GM12878 (cell line): Measurements from ENCODE around the gene GABBR2. TPM values are rescaled to one million over a fixed set of nuclear protein-coding genes. Genes with fewer than 3 reads are reported as not detected.

Source experiments
- ATAC-seq: fragments of 200-7000 bp; cut with Tn5 transposase; 3 replicates; pipeline ENCODE4 v1.9.1; 2020; ENCODE audit warnings: mild to moderate bottlenecking, moderate library complexity
- BruUV-seq: library from RNA; stranded (reverse); fragments of 400-500 nt; replicated peaks from 2 replicates; lab custom pipeline; 2021; lab: Mats Ljungman, UMichigan
- CTCF ChIA-PET: fragments of 300-600 bp; sonication (Branson Sonifier 250); formaldehyde crosslinking; extraction: SDS; loops from one replicate; lab custom pipeline; 2021; ENCODE audit warnings: inconsistent platforms; lab: Yijun Ruan, JAX
- POLR2A ChIA-PET: fragments of 350-600 bp; formaldehyde crosslinking; extraction: SDS; loops from one replicate; lab custom pipeline; 2021; ENCODE audit warnings: inconsistent platforms; lab: Charles Lee
- RAD21 ChIA-PET: fragments of 300-600 bp; sonication (Branson Sonifier 250); formaldehyde crosslinking; loops from one replicate; lab custom pipeline; 2023; ENCODE audit warnings: antibody characterized with exemption; ENCODE audit not compliant: unreplicated experiment; lab: Charles Lee
- SMC1A ChIA-PET: fragments of 300-600 bp; sonication (Branson Sonifier 250); formaldehyde crosslinking; loops from one replicate; lab custom pipeline; 2023; ENCODE audit not compliant: unreplicated experiment, uncharacterized antibody; lab: Charles Lee
- DNase-seq: peaks from one replicate; pipeline ENCODE4 v3.0.0-alpha.2; 2011; ENCODE audit warnings: low read depth, low spot score
- FAIRE-seq: peaks from 3 replicates; lab custom pipeline; 2011; peaks lifted over from hg19 to GRCh38; lab: Jason Lieb, UNC
- H2AFZ ChIP-seq: 2 replicates; pipeline ENCODE4 v1.6.0; 2011; ENCODE audit warnings: low read depth, low read length, control low read depth; ENCODE audit not compliant: control insufficient read depth
- H3K27ac ChIP-seq: 2 replicates; pipeline ENCODE4 v1.5.1; 2011; ENCODE audit warnings: control low read depth; ENCODE audit not compliant: control insufficient read depth, insufficient read depth
- H3K27me3 ChIP-seq, 2 experiments: replicated peaks in 1 of 2; 2 replicates each; pipeline versions ENCODE4 v1.6.0 to v1.6.1; 2011; ENCODE audit warnings: low read length in 1 of 2; ENCODE audit not compliant: control insufficient read depth in 2 of 2, insufficient read depth in 2 of 2
- H3K36me3 ChIP-seq, 2 experiments: 2 replicates each; pipeline ENCODE4 v1.5.1; 2011; ENCODE audit warnings: low read length in 1 of 2; ENCODE audit not compliant: control insufficient read depth in 2 of 2, insufficient read depth in 2 of 2
- H3K4me1 ChIP-seq: 2 replicates; pipeline ENCODE4 v1.6.1; 2011; ENCODE audit warnings: mild to moderate bottlenecking, low read length, moderate library complexity, mixed read lengths; ENCODE audit not compliant: control insufficient read depth, insufficient read depth
- H3K4me2 ChIP-seq: 2 replicates; pipeline ENCODE4 v1.6.0; 2011; ENCODE audit warnings: control low read depth; ENCODE audit not compliant: control insufficient read depth, insufficient read depth
- H3K4me3 ChIP-seq: fragments of 200-600 bp; sonication (generic); 2 replicates; pipeline ENCODE4 v1.5.1; 2016
- H3K79me2 ChIP-seq: 2 replicates; pipeline ENCODE4 v1.6.0; 2011; ENCODE audit warnings: low read length; ENCODE audit not compliant: control insufficient read depth, insufficient read depth
- H3K9ac ChIP-seq: 2 replicates; pipeline ENCODE4 v1.8.0; 2011; ENCODE audit warnings: low read length, control low read depth, mixed read lengths; ENCODE audit not compliant: control insufficient read depth, insufficient read depth
- H3K9me3 ChIP-seq: replicated peaks from 3 replicates; pipeline ENCODE4 v1.5.1; 2011; ENCODE audit warnings: mild to moderate bottlenecking, low read length; ENCODE audit not compliant: control insufficient read depth, insufficient read depth
- H4K20me1 ChIP-seq: 2 replicates; pipeline ENCODE4 v1.6.0; 2011; ENCODE audit not compliant: control insufficient read depth, insufficient read depth
- ATF2 ChIP-seq: IDR thresholded peaks from 2 replicates; pipeline ENCODE4 v1.6.1; 2012; ENCODE audit warnings: low read length, inconsistent platforms
- BCL11A ChIP-seq: IDR thresholded peaks from 2 replicates; pipeline ENCODE4 v1.6.1; 2011; ENCODE audit warnings: low read depth, low read length
- CHD1 ChIP-seq: IDR thresholded peaks from 2 replicates; pipeline ENCODE4 v1.6.1; 2012; ENCODE audit warnings: low read depth, low read length, improper control_type of control experiment
- CHD2 ChIP-seq: IDR thresholded peaks from 2 replicates; pipeline ENCODE4 v1.6.1; 2011; ENCODE audit warnings: low read depth, low read length, improper control_type of control experiment, borderline replicate concordance
- JUND ChIP-seq: IDR thresholded peaks from 2 replicates; pipeline ENCODE4 v1.6.1; 2012; ENCODE audit warnings: low read depth, mild to moderate bottlenecking, low read length, improper control_type of control experiment, moderate library complexity
- ZNF207 ChIP-seq: fragments of 450-650 bp; IDR thresholded peaks from 2 replicates; pipeline ENCODE4 v1.6.1; 2014; ENCODE audit warnings: antibody characterized with exemption, mild to moderate bottlenecking, borderline replicate concordance
- WGBS: methylation state at CpG from one replicate; pipeline ENCODE4 v1.1.6; 2016; ENCODE audit warnings: low lambda C conversion rate; ENCODE audit not compliant: insufficient replicate concordance, insufficient coverage; ENCODE audit errors: missing lambda C conversion rate; 5-methylcytosine and 5-hydroxymethylcytosine counted together
- in situ Hi-C: fragments of 300-500 bp; cut with MboI; formaldehyde crosslinking; loops from 9 replicates; pipeline ENCODE4 v1.14.3; 2018; ENCODE audit warnings: mixed read lengths
- intact Hi-C: fragments of 100-400 bp; cut with micrococcal nuclease; formaldehyde crosslinking; loops from one replicate; pipeline ENCODE4 v1.14.2; 2022; ENCODE audit not compliant: unreplicated experiment
- polyA plus RNA-seq, 11 experiments: library from polyadenylated mRNA; depleted of rRNA in 4 of 11; unstranded in 6 of 11; stranded (reverse) in 5 of 11; fragments of >200 nt; fragmentation: Nextera tagmentation in 4 of 11; fragmentation: Illumina TruSeq in 1 of 11; extraction: Ambion mirVana in 4 of 11; extraction: Trizol in 1 of 11; gene quantifications; 1 replicate in 1 of 11; 2 replicates in 10 of 11; pipeline versions ENCODE4 v1.2.1 to v1.2.3, GENCODE V29; 2011 to 2016; ENCODE audit warnings: inconsistent platforms in 2 of 11, missing spikeins in 2 of 11, low read depth in 1 of 11
- total RNA-seq, 4 experiments: library from RNA; depleted of rRNA in 3 of 4; stranded (reverse); fragments of >200 nt in 3 of 4; fragmentation: Illumina TruSeq in 1 of 4; extraction: Trizol in 1 of 4; gene quantifications; 2 replicates each; pipeline versions ENCODE4 v1.2.1 to v1.2.3, GENCODE V29; 2013 to 2021

GABBR2 gene
- total and polyA plus RNA-seq, 10 of the 15 experiments (the other 5 are each of a cell fraction or from before 2014, with no cell fraction given), result 0.02 to 2.2 (median 0.06) TPM; not detected in 2

- POLR2A ChIA-PET, result interaction anchor here (0.6 kb wide), 1 partner anchor 478 kb away, joined by 6 read pairs; no protein-coding TSS in a partner anchor
- no peaks in the 10 kb centered on the region for H3K36me3 ChIP-seq
- H3K79me2 ChIP-seq, result no peaks in the 10 kb centered on the region
- H4K20me1 ChIP-seq, result no peaks in the 10 kb centered on the region
- H3K9ac ChIP-seq, result no peak overlapping the region
- CTCF ChIA-PET, result no interaction called here
- no peaks in the 10 kb centered on the region for H3K9me3 ChIP-seq
- DNase-seq, result no peak
- H3K27ac ChIP-seq, result no peak overlapping the region
- no peak overlapping the region for H2AFZ ChIP-seq
- 0% methylated on average over 4 of the region's 4 CpGs for WGBS
- no peaks in the 10 kb centered on the region for H3K4me1 ChIP-seq
- intact Hi-C loops, result loop anchor here (10.0 kb wide), 1 partner anchor 219 kb away; no protein-coding TSS in a partner anchor
- in situ Hi-C loops, result loop anchor here (10.0 kb wide), 1 partner anchor 241 kb away; no protein-coding TSS in a partner anchor
- H3K4me2 ChIP-seq, result no peak overlapping the region
- no TSS peak for BruUV-seq
- ATAC-seq, result no peak
- TF ChIP-seq CHD2 (no peak), BCL11A (no peak), ATF2 (no peak), CHD1 (no peak), JUND (no peak), ZNF207 (no peak)
- TF ChIP-seq, all 136 proteins: peak for 0
- ChIA-PET SMC1A (no interaction called here), RAD21 (no interaction called here)
- Histone ChIP-seq H3K4me3 (no peak overlapping the region), H3K27me3 (peaks cover 2 to 8% of the 10 kb centered on the region in 2 experiments; a peak in 1 of 4 replicates)
- no peak for FAIRE-seq
Observed at GRCh38 chr9:98533866-98534265, 174.9 kb downstream of the GABBR2 start.
